ENCODE data around the gene SSBP2.

DNA sequence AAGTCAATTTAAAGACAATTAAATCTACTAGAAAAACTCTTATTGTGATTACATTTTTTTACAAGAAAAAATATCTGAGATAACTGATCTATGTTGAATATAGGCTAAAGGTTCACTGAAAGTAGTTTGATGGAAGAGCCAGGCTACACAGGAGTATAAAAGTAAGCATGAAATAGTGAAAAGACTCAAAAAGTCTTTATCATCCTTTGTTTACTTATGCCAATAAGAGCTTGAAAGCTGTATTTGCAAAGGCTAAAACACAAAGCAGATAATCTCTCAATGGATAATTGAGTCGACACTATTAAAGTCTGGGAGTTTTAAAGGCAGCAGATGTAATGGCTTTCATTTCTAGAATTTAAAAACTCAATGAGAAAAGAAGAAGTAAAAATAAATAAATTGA, 42.0 kb downstream of the SSBP2 start:
- TF ChIP-seq REST (IDR thresholded peaks at IDR 0.05; ENCODE audit: insufficient read depth in 1 of 2, low read depth in 2 of 2, low read length in 2 of 2) (no peak), POLR2AphosphoS5 (IDR thresholded peaks at IDR 0.05; ENCODE audit: low read depth, low read length) (no peak), TAF1 (IDR thresholded peaks at IDR 0.05; ENCODE audit: borderline replicate concordance, insufficient read depth, low read length) (no peak)

Data from PFSK-1 (cell line).